Mucosa of rectum (tissue), 2 donors: ENCODE measurements around the gene ARHGAP25.
A peak's percentile ranks its signal among the peaks of the same experiment; 100 is the strongest.

ENCODE experiments used
- H3K27ac ChIP-seq, 2 donors: one replicate each; pipeline ENCODE4 v1.7.0; 2013; ENCODE audit warnings: inconsistent platforms in 2 of 2, low read depth in 2 of 2, low read length in 2 of 2
- H3K27me3 ChIP-seq, 2 donors: one replicate each; pipeline ENCODE4 v1.7.0; 2013; ENCODE audit warnings: low read length in 2 of 2; ENCODE audit not compliant: control insufficient read depth in 2 of 2, insufficient read depth in 2 of 2
- H3K36me3 ChIP-seq, 2 donors: one replicate each; pipeline ENCODE4 v1.7.0; 2013; ENCODE audit warnings: low read length in 2 of 2; ENCODE audit not compliant: control insufficient read depth in 2 of 2, insufficient read depth in 2 of 2
- H3K4me1 ChIP-seq, 2 donors: one replicate each; pipeline ENCODE4 v1.7.0; 2013; ENCODE audit warnings: low read length in 2 of 2, mild to moderate bottlenecking in 1 of 2; ENCODE audit not compliant: control insufficient read depth in 2 of 2, insufficient read depth in 2 of 2
- H3K4me3 ChIP-seq, 2 donors: one replicate each; pipeline ENCODE4 v1.7.0; 2013; ENCODE audit warnings: low read length in 2 of 2
- H3K9ac ChIP-seq, 2 donors: one replicate each; pipeline ENCODE4 v1.7.0; 2013; ENCODE audit warnings: low read length in 2 of 2, low read depth in 1 of 2, mild to moderate bottlenecking in 1 of 2
- H3K9me3 ChIP-seq, 2 donors: one replicate each; pipeline ENCODE4 v1.7.0; 2013; ENCODE audit warnings: low read length in 2 of 2; ENCODE audit not compliant: control insufficient read depth in 2 of 2
- donor health status: healthy.
- donor health status: Normal muscosa, but diverticular disease.

Gene ARHGAP25

GRCh38 chr2:68834737-68835376 lies 100.2 kb downstream of the ARHGAP25 start:
- H3K36me3 ChIP-seq: no peaks in the 10 kb centered on the region
- no peaks in the 10 kb centered on the region for H3K9me3 ChIP-seq
- H3K27ac ChIP-seq: no peak overlapping the region
- no peak overlapping the region for H3K9ac ChIP-seq
- no peaks in the 10 kb centered on the region for H3K27me3 ChIP-seq
- H3K4me3 ChIP-seq: no peak overlapping the region
- peaks cover 12 to 13% of the 10 kb centered on the region in 2 donors for H3K4me1 ChIP-seq

DNA sequence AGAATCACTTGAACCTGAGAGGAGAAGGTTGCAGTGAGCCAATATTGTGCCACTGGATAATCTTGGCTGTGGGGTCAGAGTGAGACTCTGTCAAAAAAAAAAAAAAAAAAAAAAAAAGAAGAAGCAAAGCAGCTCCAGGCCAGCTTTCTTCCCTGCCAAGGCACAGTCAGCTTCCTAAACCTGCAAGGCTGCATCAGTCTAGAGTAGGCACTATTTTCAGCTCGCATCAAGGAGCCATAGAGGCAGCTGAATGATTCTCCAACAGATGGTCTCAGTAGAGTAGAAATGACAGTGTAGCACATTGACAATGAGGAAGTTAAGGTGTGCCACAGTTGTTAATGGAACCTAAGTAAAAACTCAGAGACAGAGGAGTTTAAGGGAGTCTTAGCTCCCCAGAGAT lies 101.0 kb downstream of the ARHGAP25 start:
- H3K9ac ChIP-seq: no peak overlapping the region
- no peaks in the 10 kb centered on the region for H3K36me3 ChIP-seq
- H3K4me3 ChIP-seq: no peak overlapping the region
- no peaks in the 10 kb centered on the region for H3K27me3 ChIP-seq
- no peak overlapping the region for H3K27ac ChIP-seq
- H3K9me3 ChIP-seq: no peaks in the 10 kb centered on the region
- peaks cover 12 to 13% of the 10 kb centered on the region in 2 donors for H3K4me1 ChIP-seq

DNA sequence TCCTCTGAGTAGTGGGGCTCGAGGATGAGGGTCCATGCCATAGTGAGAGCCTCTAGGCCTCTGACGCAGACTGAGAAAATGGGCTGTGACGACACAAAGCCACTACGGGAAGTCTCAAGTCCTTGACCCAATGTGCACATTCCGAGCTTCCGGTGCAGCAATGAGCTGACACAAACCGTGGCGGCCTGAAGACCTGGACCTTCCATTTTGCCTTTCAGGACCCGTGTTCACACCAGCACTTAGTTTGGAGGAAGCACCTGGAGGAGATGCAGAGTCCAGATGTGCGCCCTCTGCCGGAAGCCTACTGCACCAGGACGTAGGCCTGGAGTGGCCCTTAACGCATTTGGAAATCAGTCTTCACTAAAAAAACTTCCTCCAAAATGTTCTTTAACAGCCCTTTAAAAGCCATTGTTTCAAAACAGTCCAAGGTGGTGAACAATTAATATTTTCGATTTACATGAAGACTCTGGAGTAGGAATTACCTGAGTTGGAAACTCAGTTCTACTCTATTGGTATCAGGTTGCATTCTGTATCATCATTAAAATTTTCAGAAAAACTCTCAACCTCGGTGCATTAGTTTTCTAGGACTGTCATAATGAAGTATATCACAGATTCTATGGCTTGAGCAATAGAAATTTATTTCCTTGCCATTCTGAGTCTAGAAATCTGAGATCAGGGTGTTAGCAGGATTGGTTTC lies 102.7 kb downstream of the ARHGAP25 start:
- Histone ChIP-seq H3K4me1 (peaks cover 4 to 7% of the 10 kb centered on the region in 2 donors), H3K9me3 (no peaks in the 10 kb centered on the region), H3K27ac (peak overlapping the region in 1 of 2 donors; percentile 3), H3K4me3 (no peak overlapping the region), H3K36me3 (no peaks in the 10 kb centered on the region), H3K27me3 (no peaks in the 10 kb centered on the region), H3K9ac (peak overlapping the region in 1 of 2 donors; percentile 9)

GRCh38 chr2:68837861-68838341 lies 103.3 kb downstream of the ARHGAP25 start:
- no peaks in the 10 kb centered on the region for H3K27me3 ChIP-seq
- peak overlapping the region in 1 of 2 donors; percentile 19 for H3K27ac ChIP-seq
- H3K9me3 ChIP-seq: no peaks in the 10 kb centered on the region
- H3K4me3 ChIP-seq: no peak overlapping the region
- H3K36me3 ChIP-seq: no peaks in the 10 kb centered on the region
- peaks cover 1 to 2% of the 10 kb centered on the region in 2 donors for H3K4me1 ChIP-seq
- no peak overlapping the region for H3K9ac ChIP-seq

- H3K27ac ChIP-seq: no peak overlapping the region
- H3K27me3 ChIP-seq: no peaks in the 10 kb centered on the region
- no peaks in the 10 kb centered on the region for H3K36me3 ChIP-seq
- peaks cover 0 to 2% of the 10 kb centered on the region in 2 donors for H3K4me1 ChIP-seq
- no peak overlapping the region for H3K9ac ChIP-seq
- no peak overlapping the region for H3K4me3 ChIP-seq
- H3K9me3 ChIP-seq: no peaks in the 10 kb centered on the region
Measured at GRCh38 chr2:68838641-68839040, 104.0 kb downstream of the ARHGAP25 start.

DNA sequence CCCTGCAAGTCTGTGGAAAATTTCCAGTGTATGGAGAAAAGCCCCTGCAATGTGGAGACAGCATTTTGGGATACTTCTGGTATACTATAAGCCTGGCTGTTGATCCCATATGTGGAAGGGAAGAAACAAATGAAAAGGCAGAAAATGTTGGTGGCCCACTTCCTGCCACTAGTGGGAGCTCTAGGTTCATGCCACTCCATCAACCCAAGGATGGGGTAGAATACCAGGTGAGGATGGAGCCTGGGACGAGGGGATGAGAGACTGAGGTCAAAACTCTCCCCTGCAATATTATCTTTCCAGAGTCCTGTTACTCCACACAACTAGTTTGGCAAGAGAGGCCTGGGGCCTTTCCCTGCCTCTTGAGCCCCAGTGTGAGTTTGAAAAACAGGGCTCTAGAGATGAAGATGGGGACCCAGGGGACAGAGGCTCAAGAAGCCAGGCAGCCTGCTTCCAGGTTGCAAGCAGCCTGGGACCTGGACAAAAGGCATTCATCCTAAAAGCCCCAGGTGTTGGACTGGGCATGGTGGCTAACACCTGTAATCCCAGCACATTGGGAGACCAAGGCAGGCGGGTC lies 104.7 kb downstream of the ARHGAP25 start:
- Histone ChIP-seq H3K9ac (no peak overlapping the region), H3K9me3 (no peaks in the 10 kb centered on the region), H3K4me1 (peaks cover 0 to 2% of the 10 kb centered on the region in 2 donors), H3K27me3 (no peaks in the 10 kb centered on the region), H3K36me3 (no peaks in the 10 kb centered on the region), H3K4me3 (no peak overlapping the region), H3K27ac (no peak overlapping the region)

- Histone ChIP-seq H3K36me3 (no peaks in the 10 kb centered on the region), H3K9ac (no peak overlapping the region), H3K9me3 (no peaks in the 10 kb centered on the region), H3K27me3 (no peaks in the 10 kb centered on the region), H3K27ac (no peak overlapping the region), H3K4me1 (no peaks in the 10 kb centered on the region), H3K4me3 (no peak overlapping the region)
Measured at GRCh38 chr2:68845043-68845442, 110.4 kb downstream of the ARHGAP25 start.

- Histone ChIP-seq H3K36me3 (no peaks in the 10 kb centered on the region), H3K4me3 (no peak overlapping the region), H3K9ac (no peak overlapping the region), H3K9me3 (no peaks in the 10 kb centered on the region), H3K27me3 (no peaks in the 10 kb centered on the region), H3K4me1 (no peaks in the 10 kb centered on the region), H3K27ac (no peak overlapping the region)
Measured at GRCh38 chr2:68846091-68846490, 111.5 kb downstream of the ARHGAP25 start.

DNA sequence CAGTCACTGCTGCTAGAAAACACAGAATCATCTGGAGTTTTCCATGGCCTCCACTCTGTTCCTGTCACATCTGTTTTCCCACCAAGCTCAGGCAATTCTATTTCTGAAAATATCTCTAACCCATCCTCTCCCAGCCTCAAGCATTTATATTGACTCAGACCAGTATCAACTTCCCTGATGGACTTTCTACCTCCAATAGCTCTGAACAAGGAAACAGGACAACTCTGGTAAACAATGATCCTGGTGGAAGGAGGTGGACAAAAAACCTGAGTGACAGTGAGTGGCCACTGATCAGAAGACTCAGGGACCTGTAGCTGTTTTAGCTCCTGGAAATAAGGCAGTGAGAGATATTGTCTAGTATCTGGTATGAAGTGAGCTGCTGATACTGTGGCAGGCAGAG lies 113.1 kb downstream of the ARHGAP25 start:
- Histone ChIP-seq H3K27ac (no peak overlapping the region), H3K4me3 (no peak overlapping the region), H3K27me3 (no peaks in the 10 kb centered on the region), H3K9ac (no peak overlapping the region), H3K36me3 (no peaks in the 10 kb centered on the region), H3K4me1 (no peaks in the 10 kb centered on the region), H3K9me3 (no peaks in the 10 kb centered on the region)

DNA sequence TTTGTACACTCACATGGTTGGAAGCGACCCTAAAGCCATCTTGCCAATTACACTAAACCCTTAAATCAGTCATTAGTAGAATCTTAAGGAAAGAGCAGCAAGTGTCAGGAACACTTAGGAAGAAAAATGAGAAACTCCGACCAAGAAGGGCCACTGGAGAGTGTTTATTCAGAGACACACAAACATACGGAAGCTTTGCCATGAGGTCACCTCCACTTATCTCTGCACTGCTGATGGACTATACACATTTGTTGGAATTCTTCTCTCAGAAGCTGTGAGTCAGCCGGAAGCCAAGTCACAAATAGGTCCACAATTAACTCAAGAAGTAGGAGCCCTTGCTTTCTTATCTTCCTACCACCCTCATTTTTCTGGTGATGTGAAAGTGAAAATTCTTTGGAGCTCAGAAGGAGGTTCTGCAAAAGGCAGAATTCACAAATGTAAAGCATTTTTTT lies 115.0 kb downstream of the ARHGAP25 start:
- H3K27ac ChIP-seq: no peak overlapping the region
- no peaks in the 10 kb centered on the region for H3K36me3 ChIP-seq
- no peaks in the 10 kb centered on the region for H3K9me3 ChIP-seq
- no peak overlapping the region for H3K4me3 ChIP-seq
- no peaks in the 10 kb centered on the region for H3K4me1 ChIP-seq
- no peak overlapping the region for H3K9ac ChIP-seq
- H3K27me3 ChIP-seq: no peaks in the 10 kb centered on the region
